ENCODE results near the gene TMEM164. TPM values are rescaled to one million over a fixed set of nuclear protein-coding genes. Genes with fewer than 3 reads are reported as not detected.

TMEM164 gene
- total RNA-seq, 1 donor from 2014 or later: 17.6 TPM

- no peak overlapping the region for H2AFZ ChIP-seq (ENCODE audit: low read depth, low read length)
- TF ChIP-seq EZH2 (IDR thresholded peaks at IDR 0.05; ENCODE audit: insufficient read depth, low read length): no peak
- TF ChIP-seq, protein P1, sequence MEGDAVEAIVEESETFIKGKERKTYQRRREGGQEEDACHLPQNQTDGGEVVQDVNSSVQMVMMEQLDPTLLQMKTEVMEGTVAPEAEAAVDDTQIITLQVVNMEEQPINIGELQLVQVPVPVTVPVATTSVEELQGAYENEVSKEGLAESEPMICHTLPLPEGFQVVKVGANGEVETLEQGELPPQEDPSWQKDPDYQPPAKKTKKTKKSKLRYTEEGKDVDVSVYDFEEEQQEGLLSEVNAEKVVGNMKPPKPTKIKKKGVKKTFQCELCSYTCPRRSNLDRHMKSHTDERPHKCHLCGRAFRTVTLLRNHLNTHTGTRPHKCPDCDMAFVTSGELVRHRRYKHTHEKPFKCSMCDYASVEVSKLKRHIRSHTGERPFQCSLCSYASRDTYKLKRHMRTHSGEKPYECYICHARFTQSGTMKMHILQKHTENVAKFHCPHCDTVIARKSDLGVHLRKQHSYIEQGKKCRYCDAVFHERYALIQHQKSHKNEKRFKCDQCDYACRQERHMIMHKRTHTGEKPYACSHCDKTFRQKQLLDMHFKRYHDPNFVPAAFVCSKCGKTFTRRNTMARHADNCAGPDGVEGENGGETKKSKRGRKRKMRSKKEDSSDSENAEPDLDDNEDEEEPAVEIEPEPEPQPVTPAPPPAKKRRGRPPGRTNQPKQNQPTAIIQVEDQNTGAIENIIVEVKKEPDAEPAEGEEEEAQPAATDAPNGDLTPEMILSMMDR (IDR thresholded peaks at IDR 0.05; ENCODE audit: insufficient read depth, low read depth, low read length): no peak
- no peak overlapping the region for H3K9ac ChIP-seq (ENCODE audit: low read length)
- Mint-ChIP-seq H3K27ac (ENCODE audit: unreplicated experiment) (no peak overlapping the region), H3K27me3 (ENCODE audit: low read depth, unreplicated experiment) (peaks cover 3% of the 10 kb centered on the region), H3K36me3 (ENCODE audit: low read depth, unreplicated experiment) (no peaks in the 10 kb centered on the region), H3K9me3 (ENCODE audit: unreplicated experiment) (no peaks in the 10 kb centered on the region), H3K4me1 (ENCODE audit: low read depth, unreplicated experiment) (peaks cover 4% of the 10 kb centered on the region), H3K4me3 (ENCODE audit: unreplicated experiment) (no peak overlapping the region)
- no peak overlapping the region for H3K4me3 ChIP-seq (ENCODE audit: insufficient read depth, low read depth, low read length)
- no peaks in the 10 kb centered on the region for H3K27me3 ChIP-seq (ENCODE audit: insufficient read depth, low read length)
- H3K27ac ChIP-seq (ENCODE audit: low read depth, low read length): no peak overlapping the region
- no peaks in the 10 kb centered on the region for H3K9me3 ChIP-seq (ENCODE audit: insufficient read depth, low read depth, low read length)
- no peak for DNase-seq (ENCODE audit: low read depth)
- H3K36me3 ChIP-seq (ENCODE audit: insufficient read depth, low read length): no peaks in the 10 kb centered on the region
- no peak for FAIRE-seq
- H3K4me2 ChIP-seq (ENCODE audit: low read length): no peak overlapping the region
- H4K20me1 ChIP-seq (ENCODE audit: insufficient read depth, low read length): no peaks in the 10 kb centered on the region
- no peaks in the 10 kb centered on the region for H3K4me1 ChIP-seq (ENCODE audit: insufficient read depth, low read length)
- H3K79me2 ChIP-seq (ENCODE audit: insufficient read depth, low read length): no peaks in the 10 kb centered on the region
Observed at GRCh38 chrX:109990582-109991276, 12.2 kb upstream of the TMEM164 start.

DNA sequence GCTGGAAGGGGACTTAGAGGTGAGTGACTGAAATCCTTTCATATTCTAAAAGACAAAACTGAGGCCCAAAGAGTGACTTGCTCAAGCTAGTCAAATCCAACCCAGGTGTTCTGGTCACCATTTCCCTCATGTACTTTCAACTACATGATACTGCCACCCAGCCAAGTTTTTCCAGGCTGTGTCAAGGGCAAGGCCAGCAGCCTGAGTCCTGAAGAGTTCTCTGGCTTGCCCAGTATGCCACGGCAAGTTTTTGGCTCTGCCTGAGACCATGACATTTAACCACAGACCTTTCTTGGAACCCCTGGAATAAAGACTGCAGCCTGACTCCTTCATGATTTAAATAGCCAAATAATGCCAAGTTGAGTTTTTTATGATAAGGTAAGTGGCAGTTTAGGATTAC is 10.7 kb upstream of the TMEM164 start:
- Histone ChIP-seq H3K9me3 (ENCODE audit: insufficient read depth, low read depth, low read length) (no peaks in the 10 kb centered on the region), H4K20me1 (ENCODE audit: insufficient read depth, low read length) (no peaks in the 10 kb centered on the region), H3K36me3 (ENCODE audit: insufficient read depth, low read length) (no peaks in the 10 kb centered on the region), H3K4me2 (ENCODE audit: low read length) (no peak overlapping the region), H3K9ac (ENCODE audit: low read length) (no peak overlapping the region), H3K27ac (ENCODE audit: low read depth, low read length) (no peak overlapping the region), H3K27me3 (ENCODE audit: insufficient read depth, low read length) (no peaks in the 10 kb centered on the region), H3K79me2 (ENCODE audit: insufficient read depth, low read length) (no peaks in the 10 kb centered on the region), H2AFZ (ENCODE audit: low read depth, low read length) (no peak overlapping the region), H3K4me3 (ENCODE audit: insufficient read depth, low read depth, low read length) (no peak overlapping the region), H3K4me1 (ENCODE audit: insufficient read depth, low read length) (no peaks in the 10 kb centered on the region)
- FAIRE-seq: no peak
- Mint-ChIP-seq H3K4me3 (ENCODE audit: unreplicated experiment) (no peak overlapping the region), H3K4me1 (ENCODE audit: low read depth, unreplicated experiment) (peaks cover 4% of the 10 kb centered on the region), H3K36me3 (ENCODE audit: low read depth, unreplicated experiment) (no peaks in the 10 kb centered on the region), H3K27me3 (ENCODE audit: low read depth, unreplicated experiment) (peaks cover 3% of the 10 kb centered on the region), H3K9me3 (ENCODE audit: unreplicated experiment) (no peaks in the 10 kb centered on the region), H3K27ac (ENCODE audit: unreplicated experiment) (no peak overlapping the region)
- DNase-seq (ENCODE audit: low read depth): no peak
- TF ChIP-seq EZH2 (IDR thresholded peaks at IDR 0.05; ENCODE audit: insufficient read depth, low read length): no peak
- TF ChIP-seq, protein P1 (IDR thresholded peaks at IDR 0.05; ENCODE audit: insufficient read depth, low read depth, low read length): no peak

GRCh38 chrX:109995155-109995554 is 7.8 kb upstream of the TMEM164 start:
- H3K27ac Mint-ChIP-seq (ENCODE audit: unreplicated experiment): no peak overlapping the region
- no peak for FAIRE-seq
- TF ChIP-seq, protein P1 (IDR thresholded peaks at IDR 0.05; ENCODE audit: insufficient read depth, low read depth, low read length): no peak
- TF ChIP-seq EZH2 (IDR thresholded peaks at IDR 0.05; ENCODE audit: insufficient read depth, low read length): no peak

More at GRCh38 chrX:109995155-109995554, 7.8 kb upstream of the TMEM164 start:
- H3K36me3 Mint-ChIP-seq (ENCODE audit: low read depth, unreplicated experiment): no peaks in the 10 kb centered on the region
- H3K9me3 Mint-ChIP-seq (ENCODE audit: unreplicated experiment): no peaks in the 10 kb centered on the region
- Histone ChIP-seq H2AFZ (ENCODE audit: low read depth, low read length) (no peak overlapping the region), H3K4me1 (ENCODE audit: insufficient read depth, low read length) (no peaks in the 10 kb centered on the region), H4K20me1 (ENCODE audit: insufficient read depth, low read length) (no peaks in the 10 kb centered on the region), H3K27ac (ENCODE audit: low read depth, low read length) (no peak overlapping the region), H3K27me3 (ENCODE audit: insufficient read depth, low read length) (no peaks in the 10 kb centered on the region), H3K36me3 (ENCODE audit: insufficient read depth, low read length) (no peaks in the 10 kb centered on the region), H3K4me3 (ENCODE audit: insufficient read depth, low read depth, low read length) (no peak overlapping the region), H3K79me2 (ENCODE audit: insufficient read depth, low read length) (no peaks in the 10 kb centered on the region), H3K4me2 (ENCODE audit: low read length) (no peak overlapping the region), H3K9me3 (ENCODE audit: insufficient read depth, low read depth, low read length) (no peaks in the 10 kb centered on the region), H3K9ac (ENCODE audit: low read length) (no peak overlapping the region)
- H3K4me1 Mint-ChIP-seq (ENCODE audit: low read depth, unreplicated experiment): peaks cover 4% of the 10 kb centered on the region
- peaks cover 3% of the 10 kb centered on the region for H3K27me3 Mint-ChIP-seq (ENCODE audit: low read depth, unreplicated experiment)
- no peak for DNase-seq (ENCODE audit: low read depth)
- no peak overlapping the region for H3K4me3 Mint-ChIP-seq (ENCODE audit: unreplicated experiment)
